Superior temporal gyrus (tissue), 1 donor: ENCODE measurements around the gene PDE3A.

ENCODE experiments used
- DNase-seq: peaks from one replicate; pipeline ENCODE4 v3.0.0-alpha.2; 2016; ENCODE audit errors: extremely low spot score

Gene PDE3A

DNA sequence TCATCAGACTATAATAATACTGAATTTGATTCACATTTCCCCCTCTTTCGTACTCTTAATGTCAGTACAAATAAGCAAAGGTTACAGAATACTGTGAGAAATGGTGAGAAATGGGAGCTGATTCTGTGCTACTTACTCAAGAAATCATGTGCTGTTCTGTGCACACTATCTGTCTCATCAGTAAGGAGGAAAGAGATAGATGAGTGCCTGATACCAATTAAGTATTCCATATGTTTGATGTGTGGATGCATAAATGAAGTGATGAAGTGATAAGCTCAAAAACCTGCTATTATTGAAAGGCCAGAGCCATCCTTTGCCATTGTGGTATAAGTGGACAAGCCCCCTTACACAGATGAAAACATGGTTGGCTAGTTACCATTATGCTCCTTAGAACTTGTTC lies 127.7 kb downstream of the PDE3A start:
- DNase-seq: no peak

DNA sequence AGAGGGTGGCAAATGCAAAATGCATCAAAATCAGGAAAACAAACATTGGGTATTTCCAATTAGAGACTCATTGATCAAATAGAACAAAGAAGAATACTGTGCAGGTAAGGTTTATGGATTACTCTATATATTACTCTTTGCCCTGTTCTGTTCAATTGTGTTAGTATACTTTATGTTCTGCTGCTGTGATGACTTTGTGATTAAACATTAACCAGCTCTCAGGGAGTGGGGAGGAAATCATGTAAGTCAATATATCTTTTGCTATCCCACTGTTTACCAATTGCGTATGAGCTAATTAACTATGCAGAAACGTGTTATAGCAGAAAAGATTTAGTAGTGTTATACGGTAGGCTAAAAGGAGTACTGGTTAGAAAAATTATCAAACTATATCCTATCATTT lies 129.4 kb downstream of the PDE3A start:
- no peak for DNase-seq

DNA sequence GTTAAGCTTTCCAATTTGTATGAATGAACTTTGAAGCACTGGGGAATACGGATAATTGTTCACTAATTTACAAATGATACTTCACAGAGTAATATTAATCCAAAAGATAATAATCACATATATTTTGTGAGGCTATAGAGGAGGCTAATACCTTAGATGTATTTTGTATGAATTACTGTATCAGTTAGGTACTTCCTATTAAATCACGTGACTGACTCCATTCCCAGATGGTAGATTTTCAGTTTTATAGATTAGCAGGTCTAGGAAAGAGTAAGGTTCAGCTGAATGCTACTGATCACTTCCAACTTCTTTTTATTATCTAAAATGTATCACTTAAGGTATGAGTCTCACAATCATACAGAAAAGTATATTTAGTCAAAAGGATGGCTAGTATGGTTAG lies 133.6 kb downstream of the PDE3A start:
- no peak for DNase-seq

DNA sequence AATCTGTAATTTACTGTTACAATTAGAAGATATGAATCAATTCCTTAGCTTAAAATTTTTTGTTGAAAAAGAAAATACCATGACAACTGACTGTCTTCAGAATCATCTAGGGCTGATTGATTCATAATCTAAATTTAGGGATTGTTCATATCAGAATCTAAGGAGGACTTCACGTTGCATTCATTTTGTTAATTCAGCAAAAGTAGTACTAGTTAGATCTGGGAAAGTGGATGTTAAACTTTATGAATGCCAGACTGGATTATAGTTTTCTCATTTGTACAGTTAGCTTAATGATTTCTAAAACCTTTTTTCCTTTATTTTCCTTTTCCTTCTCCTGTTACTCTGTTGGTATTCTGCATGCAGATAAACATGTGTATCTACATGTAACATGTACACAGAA lies 135.5 kb downstream of the PDE3A start:
- no peak for DNase-seq

DNA sequence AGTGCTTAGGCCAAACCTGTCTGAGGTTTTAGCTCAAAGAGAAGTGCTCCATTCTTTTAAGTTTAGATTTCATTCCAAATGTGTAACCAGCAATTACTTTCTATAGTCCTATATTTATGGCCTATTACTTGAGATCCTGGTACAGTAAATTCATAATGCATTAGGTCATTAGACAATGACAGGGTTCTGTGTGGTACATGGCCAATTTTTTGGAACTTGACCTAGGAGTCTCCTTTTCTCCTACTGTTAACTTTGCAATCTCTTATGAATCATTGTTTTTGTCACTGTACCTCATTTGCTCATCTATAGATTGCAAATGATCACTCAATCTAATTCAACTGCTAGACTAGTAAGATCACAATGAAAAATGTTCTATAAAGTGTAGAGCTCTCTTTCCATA lies 136.7 kb downstream of the PDE3A start:
- DNase-seq: no peak

DNA sequence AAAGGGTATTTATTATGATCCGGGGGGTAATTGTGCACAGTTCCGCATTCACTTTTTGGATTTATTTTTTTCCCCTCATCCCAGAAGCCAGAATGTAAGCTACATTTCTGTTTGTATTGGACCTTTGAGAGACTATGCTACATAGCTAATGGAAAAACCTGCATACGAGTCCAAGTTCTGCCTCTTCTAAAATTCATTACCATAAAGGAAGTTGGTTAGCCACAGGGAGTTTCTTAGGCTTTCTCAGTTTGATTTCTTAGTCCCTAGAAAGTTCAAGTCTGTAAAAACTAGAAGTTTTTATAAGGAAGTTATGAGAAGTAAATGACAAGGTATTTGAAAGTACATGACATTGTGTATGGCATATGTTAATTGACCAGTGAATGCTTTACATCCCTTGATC lies 138.7 kb downstream of the PDE3A start:
- no peak for DNase-seq

DNA sequence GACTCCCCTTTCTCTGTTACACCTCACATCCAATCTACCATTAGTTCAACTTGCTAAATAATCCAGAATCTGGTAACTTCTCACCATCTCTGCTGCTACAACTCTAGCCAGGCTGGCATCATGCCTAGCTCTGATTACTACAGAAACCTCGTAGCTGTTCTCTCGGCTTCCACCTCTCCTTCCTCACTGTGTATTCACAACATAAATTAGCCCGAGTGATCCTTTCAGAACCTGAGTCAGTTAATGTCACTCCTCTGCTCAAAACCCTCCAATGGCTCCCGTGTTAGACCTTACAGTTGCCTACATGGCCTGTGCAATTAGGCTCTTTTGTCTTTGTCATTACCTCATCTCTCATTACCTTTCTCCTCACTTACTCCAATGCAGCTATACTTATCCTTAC lies 139.4 kb downstream of the PDE3A start:
- DNase-seq: no peak

DNA sequence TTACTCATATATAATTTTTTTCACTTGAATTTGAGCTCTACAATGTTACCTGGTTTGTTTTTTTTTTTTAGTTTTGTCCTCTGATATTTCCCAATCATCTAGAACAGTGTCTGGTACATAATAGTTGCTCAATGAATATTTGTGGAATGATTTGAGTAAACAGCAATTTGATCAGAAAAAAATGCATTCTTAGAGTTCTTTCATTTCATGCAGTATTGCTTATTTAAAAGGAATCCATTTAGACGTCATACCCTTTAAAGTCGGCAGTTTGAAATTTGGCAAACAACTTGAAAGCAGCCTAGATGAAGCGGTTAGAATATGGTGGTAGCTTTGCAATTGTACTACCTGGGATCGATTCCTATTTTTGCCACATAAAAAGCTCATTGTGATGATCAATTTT lies 140.0 kb downstream of the PDE3A start:
- no peak for DNase-seq

DNA sequence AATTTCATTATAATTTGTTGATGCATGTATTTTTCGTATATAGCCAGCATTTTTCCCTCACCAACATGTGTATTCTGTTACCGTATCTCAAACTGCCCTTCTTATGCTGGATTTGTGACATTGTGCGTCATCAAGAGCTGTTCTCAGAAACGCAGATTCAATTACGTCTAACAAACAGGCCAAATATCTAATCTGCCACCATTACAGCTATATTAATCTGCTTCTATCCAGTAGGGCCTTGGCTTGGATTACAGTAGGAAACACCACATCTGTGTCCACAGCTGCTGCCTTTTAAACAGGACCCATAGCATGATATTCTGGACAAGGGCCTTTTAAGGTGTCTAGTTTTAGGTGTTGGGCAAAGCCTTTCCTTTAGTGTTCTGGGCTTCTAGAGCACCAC lies 140.6 kb downstream of the PDE3A start:
- DNase-seq: no peak

DNA sequence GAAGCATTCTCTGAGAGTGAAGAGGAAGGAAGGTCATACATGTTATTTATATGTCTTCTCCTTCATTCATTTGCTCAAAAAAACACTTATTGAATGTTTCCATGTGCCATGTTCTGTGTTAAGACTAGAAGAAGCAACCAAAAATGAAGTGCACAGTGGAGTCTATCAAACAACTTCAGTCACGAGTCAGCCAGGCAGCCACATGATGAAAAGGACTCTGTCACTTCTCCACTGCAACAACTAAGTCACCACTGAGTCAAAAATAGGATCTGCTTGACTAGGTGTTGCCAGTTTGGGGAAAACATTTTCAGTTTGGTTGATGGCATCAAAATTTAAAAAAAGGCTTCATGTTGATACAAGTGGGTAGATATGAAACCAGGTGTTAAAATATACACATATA lies 142.5 kb downstream of the PDE3A start:
- no peak for DNase-seq

DNA sequence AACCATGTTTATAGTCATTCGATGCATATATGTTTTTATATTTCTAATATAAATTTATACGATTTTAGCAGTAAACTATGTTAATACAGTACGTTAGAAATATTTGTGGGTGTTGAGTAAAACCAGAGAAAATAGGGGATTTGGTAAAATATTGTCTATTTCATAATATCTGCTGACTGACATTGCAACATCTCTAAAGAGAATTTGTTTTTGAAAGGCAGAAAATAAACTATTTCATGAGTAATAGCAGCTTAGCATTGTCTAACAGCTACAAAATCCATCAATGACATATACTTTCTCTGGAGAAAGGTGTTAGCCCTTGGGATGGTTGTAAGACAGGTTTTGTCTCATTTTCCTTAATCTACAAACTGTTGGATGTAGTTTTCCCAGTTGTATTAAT lies 144.9 kb downstream of the PDE3A start:
- no peak for DNase-seq

DNA sequence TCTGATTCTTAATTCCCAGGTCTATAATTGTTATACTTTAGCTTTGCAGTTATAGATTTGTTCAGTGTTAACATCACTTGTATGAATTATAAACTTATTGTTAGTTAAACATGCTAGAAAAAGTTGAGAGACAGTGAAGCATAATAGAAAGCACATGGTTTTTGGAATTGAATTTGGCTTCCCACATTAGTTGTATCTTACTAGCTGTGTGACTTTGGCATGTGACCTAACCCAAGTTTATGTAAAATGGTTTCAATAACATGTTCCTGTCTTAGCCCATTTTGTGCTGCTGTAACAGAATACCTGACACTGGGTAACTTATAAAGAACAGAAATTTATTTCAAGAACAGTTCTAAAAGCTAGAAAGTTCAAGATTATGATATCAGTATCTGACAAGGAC lies 146.3 kb downstream of the PDE3A start:
- DNase-seq: no peak

DNA sequence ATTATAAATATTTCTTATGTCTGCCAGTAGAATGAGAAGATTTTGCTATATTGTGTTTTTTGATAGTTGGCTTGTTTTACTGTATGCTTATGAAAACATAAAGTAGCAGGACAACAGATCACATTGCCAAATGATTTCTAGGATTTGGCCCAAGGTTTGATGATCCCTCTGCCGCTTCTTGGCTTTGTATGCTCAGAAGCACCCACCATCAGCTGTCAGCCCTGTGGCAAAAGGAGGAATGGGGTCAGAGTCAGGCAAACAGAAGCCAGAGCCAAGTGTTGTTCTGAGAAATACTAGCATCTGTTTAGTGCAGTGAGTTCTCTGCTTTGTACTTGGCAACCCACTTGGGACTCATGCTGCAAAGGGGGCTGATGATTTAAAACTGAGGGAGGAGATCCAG lies 152.2 kb downstream of the PDE3A start:
- no peak for DNase-seq

DNA sequence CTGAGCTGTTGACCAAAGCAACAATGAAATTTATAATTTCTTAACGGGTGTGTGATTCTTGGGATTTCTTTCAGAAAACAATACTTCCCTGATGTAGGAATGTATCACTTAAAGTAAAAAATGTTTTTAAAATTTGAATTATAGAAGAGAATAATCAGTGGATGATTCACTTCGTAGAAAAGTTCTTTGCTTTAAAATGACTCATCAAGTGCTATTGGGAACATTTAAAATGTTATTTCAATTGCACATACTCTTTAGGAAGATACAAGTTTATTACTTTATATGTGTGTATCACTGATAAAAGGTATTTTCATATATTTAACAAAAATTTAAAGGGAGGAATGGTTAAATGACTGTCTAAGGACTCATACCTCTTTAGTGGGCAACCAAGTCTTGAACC lies 155.3 kb downstream of the PDE3A start:
- DNase-seq: no peak

DNA sequence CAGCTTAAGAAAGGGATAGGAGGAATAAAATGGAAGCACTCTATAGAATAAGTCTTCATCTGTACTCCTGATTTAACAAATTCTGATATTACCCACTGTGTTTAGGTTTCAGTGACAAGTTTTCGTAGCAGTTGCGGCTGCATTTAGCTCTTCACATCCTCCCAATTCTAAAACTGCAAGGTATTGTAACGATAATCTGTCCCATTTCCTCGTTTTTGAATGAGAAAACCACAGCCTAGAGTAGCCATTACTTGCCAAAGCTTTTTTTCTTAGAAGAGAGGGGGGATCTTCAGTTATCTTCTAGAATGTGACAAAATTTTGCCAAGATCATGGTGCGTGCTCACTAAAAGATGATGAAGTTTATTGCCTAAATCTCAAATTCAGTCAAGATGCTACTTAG lies 155.8 kb downstream of the PDE3A start:
- no peak for DNase-seq

DNA sequence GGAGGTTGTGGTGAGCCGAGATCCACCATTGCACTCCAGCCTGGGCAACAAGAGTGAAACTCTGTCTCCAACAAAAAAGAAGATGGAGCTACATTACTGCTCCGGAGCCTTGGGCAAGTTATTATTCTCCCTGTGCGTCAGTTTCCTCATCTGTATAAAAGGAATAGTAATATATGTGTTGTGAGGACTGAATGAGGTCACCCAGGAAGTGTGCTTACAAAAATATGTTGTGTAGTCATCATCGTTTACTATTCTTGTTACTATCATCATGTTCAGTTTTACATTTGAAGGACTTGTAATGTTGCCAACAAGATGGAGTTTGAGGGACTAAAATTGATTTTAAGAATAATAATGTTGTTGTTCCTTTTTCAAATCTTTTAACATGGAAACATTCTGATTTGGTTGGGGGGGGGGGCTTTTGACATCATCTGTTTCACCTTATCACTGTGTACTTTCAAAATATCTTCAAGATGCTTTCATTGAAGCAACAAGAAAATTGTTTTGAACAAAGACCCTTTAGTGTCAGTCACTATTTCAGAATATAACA lies 156.8 kb downstream of the PDE3A start:
- no peak for DNase-seq

DNA sequence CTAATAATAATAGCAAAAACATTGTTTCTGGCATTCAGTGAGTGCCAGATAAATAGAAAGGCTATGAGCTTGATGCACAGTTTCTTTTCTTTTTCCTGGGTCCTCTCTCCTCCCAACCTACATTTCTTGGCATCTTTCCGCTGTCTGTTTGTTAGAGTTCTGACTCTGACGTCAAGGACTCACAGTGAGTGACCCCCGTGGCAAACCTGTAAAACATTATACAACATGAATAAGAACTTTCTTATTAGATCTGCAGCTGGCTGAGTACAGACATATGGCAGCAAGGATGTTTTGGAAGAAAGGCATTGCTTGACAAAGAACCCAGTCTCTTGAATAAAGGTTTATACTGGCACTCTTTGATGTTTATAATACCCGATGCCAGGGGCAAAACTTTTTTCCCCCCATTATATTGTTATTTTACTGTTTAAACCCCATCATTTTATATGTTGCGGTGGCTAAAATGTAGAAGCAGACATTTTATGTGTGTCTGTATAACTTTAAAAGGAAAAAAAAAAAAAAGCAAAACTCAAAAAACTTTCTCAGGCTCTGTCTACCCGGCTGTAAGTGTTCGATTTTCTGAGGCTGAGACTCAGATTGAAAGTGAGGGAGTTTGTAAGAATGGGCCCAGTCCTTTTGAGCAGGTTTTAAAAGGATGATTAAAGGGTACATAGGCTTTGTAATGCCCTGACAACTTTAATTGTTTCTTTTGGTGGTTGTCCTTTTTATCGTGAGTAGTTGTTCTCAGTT lies 159.3 kb downstream of the PDE3A start:
- no peak for DNase-seq

DNA sequence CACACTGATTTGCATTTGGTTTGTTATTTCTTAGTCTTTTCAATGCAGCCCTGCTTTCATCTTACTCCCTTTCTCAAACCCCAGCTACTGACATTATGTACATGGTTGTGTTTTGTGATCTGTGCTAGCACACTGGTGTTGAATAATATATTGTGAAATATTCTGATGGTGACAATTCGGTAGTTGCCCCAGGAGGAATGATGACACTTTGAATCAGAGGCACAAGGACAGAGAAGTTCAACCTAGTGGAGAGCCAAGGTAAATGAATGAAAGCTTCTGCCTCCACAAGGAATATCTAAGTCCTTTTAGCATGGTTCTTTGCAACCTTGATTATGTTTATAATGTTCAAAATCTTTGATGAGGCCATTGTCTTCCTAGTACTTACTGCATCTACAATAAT lies 159.9 kb downstream of the PDE3A start:
- no peak for DNase-seq

DNA sequence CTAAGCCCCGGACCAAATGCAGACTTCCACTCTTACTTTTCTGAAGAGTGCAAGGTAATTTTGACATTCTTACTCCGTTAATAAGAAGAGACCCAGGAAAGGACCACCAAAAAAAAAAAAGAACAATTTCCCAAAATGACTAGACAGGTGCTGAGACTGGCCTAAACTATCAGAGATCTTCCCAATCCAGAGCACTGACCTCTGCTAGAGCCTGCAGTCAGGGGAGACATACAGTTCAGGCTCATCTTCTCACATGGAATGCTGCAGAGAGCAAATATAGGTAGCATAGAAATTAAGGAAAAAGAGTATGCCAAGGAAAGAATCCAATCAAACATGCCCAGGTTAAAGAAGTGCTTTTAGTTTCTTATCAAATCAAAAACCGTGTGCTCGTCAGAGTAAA lies 177.9 kb downstream of the PDE3A start:
- DNase-seq: no peak

DNA sequence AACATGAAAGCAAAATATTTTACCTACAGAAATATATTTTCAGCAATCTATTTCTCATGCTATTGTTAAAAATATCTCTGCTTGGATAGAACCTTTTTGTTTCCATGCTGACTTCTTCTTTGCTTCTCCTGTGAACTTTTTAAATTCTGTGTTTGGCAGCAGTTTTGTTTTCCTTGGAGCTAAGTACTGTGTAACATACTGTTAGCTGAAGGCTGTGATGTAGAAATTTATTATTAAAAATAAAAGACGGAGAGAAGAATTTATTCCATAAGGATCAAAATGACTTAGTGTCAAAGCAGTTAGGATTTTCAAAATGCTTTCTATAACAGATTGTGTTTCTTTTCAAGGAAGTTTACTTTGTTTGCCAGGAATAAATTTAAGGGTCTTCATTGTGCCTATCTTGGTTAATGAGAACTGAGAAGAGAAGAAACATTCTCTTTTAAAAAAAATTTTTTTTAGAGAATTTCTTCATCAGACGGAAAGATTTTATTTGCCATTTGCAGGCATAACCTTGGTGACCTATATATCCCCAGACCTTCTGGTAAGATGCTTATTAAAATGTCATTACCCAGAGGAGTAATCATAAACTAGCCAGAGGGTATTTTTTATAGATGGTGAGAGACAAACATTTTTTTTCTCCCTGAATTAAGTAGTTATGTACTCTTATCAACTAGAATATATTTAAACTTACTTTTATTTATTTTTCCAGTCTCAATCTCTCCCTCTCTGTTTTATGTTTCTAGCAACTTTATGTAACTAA lies 179.7 kb downstream of the PDE3A start:
- DNase-seq: no peak

DNA sequence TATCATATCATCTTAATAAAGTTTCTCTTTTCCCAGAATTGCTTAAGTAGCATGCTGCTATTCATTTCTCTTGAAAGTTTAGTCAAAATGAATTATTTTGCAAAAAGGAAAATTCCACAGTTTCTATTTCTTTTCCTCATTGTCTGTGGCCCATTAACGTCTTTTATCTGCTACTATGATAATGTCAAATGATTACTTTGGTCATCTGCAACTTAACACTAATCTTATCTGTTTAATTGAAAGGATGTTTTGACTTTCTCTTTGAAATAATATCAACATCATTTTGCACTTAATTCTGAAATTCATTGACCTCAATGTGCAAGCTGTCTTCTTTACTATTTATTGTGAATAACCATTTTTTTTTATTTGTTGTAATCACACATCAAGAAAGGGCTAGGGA lies 180.3 kb downstream of the PDE3A start:
- DNase-seq: no peak

DNA sequence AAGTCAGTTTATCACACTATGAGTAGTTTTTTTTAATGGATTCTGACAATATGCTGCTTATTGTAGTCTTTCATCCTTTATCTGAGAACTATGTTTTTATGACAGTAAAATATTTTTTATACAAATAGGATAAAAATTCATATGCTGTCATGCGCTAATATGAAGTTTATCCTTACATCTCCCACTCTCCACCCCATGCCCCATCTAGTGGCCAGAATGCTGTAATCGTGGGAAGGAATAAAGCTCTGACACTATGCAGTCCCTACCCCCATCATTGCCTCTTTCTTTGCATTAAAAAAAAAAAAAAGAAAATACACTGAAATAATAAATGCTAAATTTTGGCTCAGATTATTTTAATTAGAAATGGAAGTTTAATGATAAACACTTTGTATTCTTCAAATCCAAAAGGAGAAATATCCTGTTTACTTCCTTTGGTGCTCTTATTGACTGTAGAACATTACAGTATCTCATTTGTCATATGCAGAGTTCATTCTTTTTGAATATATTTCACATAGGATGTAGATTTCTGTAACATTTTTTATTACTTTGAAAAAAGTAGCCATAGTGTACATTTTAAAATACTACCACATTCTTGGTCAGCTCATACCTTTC lies 180.9 kb downstream of the PDE3A start:
- DNase-seq: peak; percentile 49
